DND-41 (cell line): ENCODE measurements around the gene BTLA.

Experiments used
- CTCF ChIP-seq: IDR thresholded peaks from 2 replicates; pipeline ENCODE4 v1.5.1; 2012; ENCODE audit warnings: borderline replicate concordance, low read length, moderate library complexity, mild to moderate bottlenecking; ENCODE audit not compliant: poor library complexity, severe bottlenecking; ENCODE audit errors: extremely low read depth
- EZH2 ChIP-seq: IDR thresholded peaks from 3 replicates; pipeline ENCODE4 v1.6.1; 2012; ENCODE audit warnings: borderline replicate concordance, low read depth, mild to moderate bottlenecking, moderate library complexity, low read length, inconsistent platforms; ENCODE audit not compliant: severe bottlenecking

GRCh38 chr3:112498914-112499711 lies at the start of gene BTLA:
- TF ChIP-seq CTCF (no peak), EZH2 (no peak)
